Muscle of back (tissue), 11 donors: ENCODE results near the gene ADAM8. TPM values are rescaled to one million over a fixed set of nuclear protein-coding genes. Genes with fewer than 3 reads are reported as not detected.

Experiments used
- DNase-seq, 3 donors: peaks; one replicate each; pipeline versions ENCODE4 v3.0.0 to v3.0.0-alpha.2; 2013
- polyA plus RNA-seq, 10 donors: library from polyadenylated mRNA; unstranded; fragments of 120-200 nt; gene quantifications; one replicate each; pipeline ENCODE4 v1.2.1, GENCODE V29; 2013; ENCODE audit not compliant: insufficient read length in 10 of 10

Gene ADAM8
- polyA plus RNA-seq, 10 donors = 0.70 to 3.3 (median 1.6) TPM

- DNase-seq = no peak
These were observed 62.8 kb downstream of the ADAM8 start for GRCh38 chr10:133213641-133214467.

GRCh38 chr10:133212853-133213494 is 63.7 kb downstream of the ADAM8 start:
- DNase-seq = no peak

Other genes starting within 250 kb of the ADAM8 start
- 1 to 10 TPM; 1.8 to 3.2 (median 2.5) TPM for gene ADGRA1, start 188.9 kb downstream of the ADAM8 start, polyA plus RNA-seq
- gene KNDC1, start 116.6 kb downstream of the ADAM8 start, polyA plus RNA-seq = 1 to 10 TPM; 1.4 to 7.5 (median 4.1) TPM
- gene UTF1, start 46.7 kb downstream of the ADAM8 start, polyA plus RNA-seq = under 1 TPM in 2 of 10 donors, not detected in 8; 0.11 to 0.18 TPM
- under 1 TPM; 0.09 to 0.24 (median 0.18) TPM for gene VENTX, start 39.0 kb downstream of the ADAM8 start, polyA plus RNA-seq
- 10 to 100 TPM; 33.9 to 43.6 (median 40.1) TPM for gene TUBGCP2, start 32.0 kb upstream of the ADAM8 start, polyA plus RNA-seq
- gene ZNF511, start 32.0 kb upstream of the ADAM8 start, polyA plus RNA-seq = 10 to 100 TPM; 29.0 to 40.0 (median 33.4) TPM
- gene CALY, start 60.0 kb upstream of the ADAM8 start, polyA plus RNA-seq = under 1 TPM in 1 of 10 donors, not detected in 9; 0.30 TPM
- under 1 TPM in 4 of 10 donors, not detected in 6; 0.27 to 0.39 (median 0.30) TPM for gene PRAP1, start 70.5 kb upstream of the ADAM8 start, polyA plus RNA-seq
- gene FUOM, start 81.2 kb upstream of the ADAM8 start, polyA plus RNA-seq = 1 to 10 TPM; 2.6 to 9.3 (median 4.7) TPM
- 100 to 1,000 TPM in 9 of 10 donors, 10 to 100 TPM in 1; 96.4 to 132 (median 123) TPM for gene ECHS1, start 96.5 kb upstream of the ADAM8 start, polyA plus RNA-seq
- 1 to 10 TPM; 2.6 to 5.4 (median 3.0) TPM for gene PAOX, start 102.4 kb upstream of the ADAM8 start, polyA plus RNA-seq
- 10 to 100 TPM; 28.2 to 48.8 (median 36.5) TPM for gene MTG1, start 117.3 kb upstream of the ADAM8 start, polyA plus RNA-seq
- 1 to 10 TPM; 2.7 to 3.7 (median 3.1) TPM for gene SPRN, start 147.8 kb upstream of the ADAM8 start, polyA plus RNA-seq
- gene SCART1, start 177.1 kb upstream of the ADAM8 start, polyA plus RNA-seq = 1 to 10 TPM in 5 of 10 donors, under 1 TPM in 5; 0.56 to 2.4 (median 0.98) TPM